HS-5 (cell line): ENCODE data around the gene SEMA3C.
A peak's percentile ranks its signal among the peaks of the same experiment; 100 is the strongest.

Experiments
- DNase-seq: peaks from one replicate; pipeline ENCODE4 v3.0.0-alpha.2; 2012; ENCODE audit warnings: low read depth

SEMA3C gene

DNA sequence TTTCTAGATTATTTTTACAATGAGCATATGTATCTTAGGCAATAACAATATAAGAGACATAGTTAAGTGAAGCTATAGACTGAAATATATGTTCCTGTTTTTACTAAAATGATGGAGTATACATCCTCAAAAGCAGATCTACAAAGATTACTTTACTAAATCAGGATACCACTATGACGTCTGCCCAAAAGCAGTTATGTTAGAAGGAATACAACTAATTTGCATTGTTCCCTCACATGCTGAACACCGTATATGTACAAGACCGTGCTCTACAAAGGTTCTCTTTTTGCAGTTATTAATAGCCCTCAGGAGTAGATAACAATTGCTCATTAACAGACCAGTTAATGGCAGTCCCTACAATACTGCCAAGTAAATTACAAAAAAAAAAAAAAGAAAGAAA, 143.0 kb downstream of the SEMA3C start:
- no peak for DNase-seq

DNA sequence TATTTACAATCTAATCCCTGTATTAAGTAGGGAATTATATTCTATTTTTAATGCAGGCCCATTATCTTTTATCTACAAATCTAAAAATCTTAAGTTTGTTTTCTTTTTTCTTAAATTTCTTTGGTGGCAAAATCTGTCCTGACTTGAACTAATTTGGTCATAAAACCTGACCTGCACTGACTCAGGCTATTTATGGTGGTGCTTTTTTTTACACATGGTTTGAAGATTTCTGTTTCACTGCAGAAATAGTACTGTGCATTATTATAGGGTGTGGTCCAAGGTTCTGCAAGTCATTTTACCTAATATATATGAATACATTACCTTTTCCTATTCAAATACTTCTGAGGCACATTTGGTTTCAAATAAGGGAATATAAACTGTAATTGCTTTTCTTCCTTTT, 143.4 kb downstream of the SEMA3C start:
- DNase-seq: no peak

- no peak for DNase-seq
These were observed 144.0 kb downstream of the SEMA3C start for GRCh38 chr7:80774843-80775242.

DNA sequence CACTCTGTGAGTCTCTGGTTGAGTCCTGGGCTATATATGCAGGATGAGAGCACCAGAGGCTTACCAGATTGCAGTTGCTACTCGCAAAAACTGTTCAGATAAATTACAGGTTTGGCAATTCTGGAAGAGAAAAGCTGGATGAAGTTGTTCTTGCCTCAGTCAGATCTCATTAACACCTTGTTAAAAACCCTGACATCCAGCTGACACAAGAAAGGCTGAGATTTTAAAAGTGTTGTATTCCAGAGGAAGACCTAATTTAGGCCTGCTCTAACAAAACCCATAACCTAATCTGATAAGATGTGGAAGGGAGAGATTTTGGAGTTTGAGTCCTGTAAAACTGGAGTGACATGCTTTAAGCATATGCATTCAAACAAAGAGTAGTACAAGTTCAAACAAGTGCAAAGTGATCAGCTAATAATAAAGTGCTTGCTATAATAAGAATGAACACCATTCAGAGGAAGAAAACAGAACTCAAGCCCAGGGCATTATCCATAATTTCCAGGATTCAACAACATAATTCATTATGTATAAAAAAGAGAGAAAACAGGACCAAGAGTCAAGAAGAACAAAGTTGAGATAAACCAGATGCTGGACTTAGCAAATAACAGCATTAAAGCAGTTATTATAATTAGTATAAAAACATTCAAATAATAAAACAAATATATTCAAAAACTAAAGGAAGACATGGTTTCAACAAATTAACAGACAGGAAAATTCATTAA, 144.9 kb downstream of the SEMA3C start:
- DNase-seq: no peak

GRCh38 chr7:80772347-80772993, 146.4 kb downstream of the SEMA3C start:
- no peak for DNase-seq

- DNase-seq: no peak
These were observed 147.3 kb downstream of the SEMA3C start for GRCh38 chr7:80771523-80771922.

GRCh38 chr7:80770675-80771081, 148.2 kb downstream of the SEMA3C start:
- no peak for DNase-seq

DNA sequence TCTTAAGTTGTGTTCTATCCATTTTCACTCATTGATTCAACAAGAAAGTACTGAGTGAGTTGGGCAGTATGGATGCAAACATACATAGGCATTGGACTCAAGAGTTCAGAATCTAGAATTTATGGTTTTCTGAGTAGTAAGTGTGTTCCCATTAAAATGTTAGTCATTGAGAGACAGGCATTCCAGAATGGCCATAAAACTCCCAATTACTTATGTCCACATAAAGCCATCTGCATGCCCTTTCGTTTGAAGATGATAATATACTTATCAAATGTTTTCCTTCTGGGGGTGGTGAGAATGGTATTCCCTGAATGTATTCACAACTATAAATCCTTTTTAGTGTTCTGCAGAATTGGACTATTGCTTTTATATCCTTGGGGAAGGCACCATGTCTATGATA, 148.8 kb downstream of the SEMA3C start:
- DNase-seq: no peak

GRCh38 chr7:80768756-80769155, 150.1 kb downstream of the SEMA3C start:
- no peak for DNase-seq

DNA sequence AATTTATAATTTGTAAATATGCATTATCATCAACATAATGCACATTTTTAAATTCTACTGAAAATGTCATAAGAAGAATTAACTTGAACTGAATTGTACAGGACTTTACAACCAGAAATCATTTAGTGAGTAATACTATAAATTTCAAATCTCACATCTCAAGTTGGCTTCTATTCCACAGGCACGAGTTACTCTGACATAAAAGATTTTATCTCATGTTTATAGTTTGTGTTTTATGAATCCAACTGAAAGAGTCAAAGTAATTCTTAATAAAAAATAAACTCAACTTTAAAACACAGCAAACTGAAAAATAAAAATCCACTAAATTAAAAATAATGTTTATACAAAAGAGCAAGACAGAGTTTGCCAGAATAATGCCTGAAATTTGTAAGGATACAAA, 151.2 kb downstream of the SEMA3C start:
- no peak for DNase-seq

DNA sequence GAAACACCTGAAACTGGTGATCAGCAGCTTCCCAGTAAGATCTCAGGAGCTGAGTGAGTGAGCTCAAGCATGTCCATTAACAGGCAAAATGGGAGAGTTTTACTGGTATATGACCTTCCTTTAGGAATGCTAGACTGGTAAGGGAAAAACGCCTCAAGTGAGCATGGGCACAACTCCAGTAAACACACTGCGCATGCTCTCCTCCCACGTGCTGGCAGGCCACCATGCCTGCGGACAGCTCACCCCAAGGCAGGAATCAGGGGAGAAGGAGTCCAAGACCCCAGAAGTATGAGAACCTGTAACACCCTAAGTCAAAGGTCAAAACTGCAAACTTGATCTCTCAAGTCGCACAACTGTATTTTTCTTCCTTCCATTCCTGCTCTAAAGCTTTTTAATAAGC, 152.1 kb downstream of the SEMA3C start:
- no peak for DNase-seq

DNA sequence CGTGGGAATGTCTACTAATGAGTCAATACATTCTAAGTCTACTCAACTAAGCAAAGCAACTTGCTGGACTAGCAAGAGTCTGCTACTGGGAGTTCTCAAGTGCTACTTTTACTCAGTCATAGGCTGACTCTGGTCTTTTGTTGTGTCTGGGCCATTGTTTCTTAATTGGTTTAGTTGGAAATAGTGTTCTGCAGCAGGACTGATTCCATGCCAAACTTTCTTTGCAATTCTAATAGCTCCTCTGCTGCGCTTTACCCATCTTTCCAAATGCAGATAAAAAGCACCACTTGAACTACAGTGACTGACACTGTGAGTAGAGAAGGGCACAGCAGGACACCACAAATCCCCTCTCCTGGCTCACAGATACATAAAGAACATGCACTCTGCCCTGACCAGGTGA, 154.7 kb downstream of the SEMA3C start:
- no peak for DNase-seq

DNA sequence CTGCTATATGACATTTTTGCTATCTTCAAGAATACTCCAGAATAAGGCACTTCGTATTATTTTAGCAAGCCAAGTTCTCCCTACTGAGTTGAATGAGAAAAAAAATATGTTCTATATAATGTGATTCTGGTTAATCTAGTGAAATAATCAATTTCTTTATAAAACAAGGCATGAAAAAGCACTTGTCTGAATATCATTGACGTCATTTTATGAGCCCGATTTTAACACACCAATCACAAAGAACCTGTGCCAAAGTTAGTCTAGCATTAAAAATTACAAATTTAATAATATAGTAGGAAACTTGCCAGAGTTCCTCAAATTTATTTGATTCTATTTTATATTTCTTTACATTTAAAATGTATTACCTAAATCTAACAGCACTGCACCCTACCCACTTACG, 155.1 kb downstream of the SEMA3C start:
- no peak for DNase-seq

DNA sequence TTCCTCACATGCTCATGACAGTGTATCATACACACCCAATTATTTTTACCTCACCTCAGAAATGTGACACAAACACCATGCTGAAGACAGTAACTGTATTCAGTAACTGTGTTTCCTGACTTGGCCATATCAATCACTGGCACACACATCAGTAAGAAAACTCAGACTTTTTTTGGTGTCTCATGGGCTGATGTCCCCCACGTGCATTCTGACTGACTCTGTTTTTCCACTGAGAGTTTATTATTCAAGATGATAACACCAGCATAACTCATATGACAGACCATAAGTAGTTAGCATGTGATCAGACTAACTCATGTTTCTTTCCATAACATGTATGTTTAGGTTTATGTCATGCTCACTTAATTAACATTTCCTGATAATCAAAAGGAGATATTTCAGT, 155.6 kb downstream of the SEMA3C start:
- DNase-seq: no peak

DNA sequence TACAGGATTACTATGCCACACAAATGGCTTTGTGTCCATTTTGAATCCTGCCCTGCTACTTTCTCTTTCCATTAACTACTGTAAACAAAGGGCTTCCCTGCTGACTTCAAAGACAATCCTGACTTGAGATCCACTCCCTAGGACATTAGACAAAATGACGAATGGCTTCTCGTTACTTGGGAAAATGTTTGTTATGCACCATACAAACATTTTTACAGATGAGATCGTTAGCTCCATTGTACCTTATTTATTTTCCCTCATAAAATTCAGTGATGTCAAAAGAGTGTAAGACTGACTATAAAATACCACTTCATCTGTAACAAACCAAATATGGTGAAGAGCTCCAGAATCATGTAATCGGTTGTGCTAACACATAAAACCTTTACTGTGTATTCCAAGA, 158.6 kb downstream of the SEMA3C start:
- DNase-seq: no peak

- no peak for DNase-seq
These were observed 165.7 kb downstream of the SEMA3C start for GRCh38 chr7:80752954-80753690.

DNA sequence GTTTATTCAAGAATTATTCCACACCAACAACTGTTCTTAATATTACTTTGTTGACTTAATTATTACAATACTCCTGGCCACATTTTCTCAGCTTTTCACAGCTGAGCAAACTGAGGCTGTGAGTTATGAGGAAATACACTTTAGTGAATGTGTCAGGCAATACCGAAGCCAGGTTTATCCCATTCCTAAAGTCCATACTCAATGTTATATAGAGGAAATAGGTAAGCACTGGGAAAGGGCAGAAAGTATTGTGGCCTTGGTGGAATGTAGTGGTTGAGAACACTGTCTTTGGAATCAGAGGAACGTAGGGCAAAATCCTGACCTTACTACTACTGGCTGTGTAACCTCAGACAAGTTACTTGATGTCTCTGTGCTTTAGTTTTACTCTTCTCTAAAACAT, 169.6 kb downstream of the SEMA3C start:
- DNase-seq: no peak

GRCh38 chr7:80748363-80749042, 170.3 kb downstream of the SEMA3C start:
- no peak for DNase-seq

DNA sequence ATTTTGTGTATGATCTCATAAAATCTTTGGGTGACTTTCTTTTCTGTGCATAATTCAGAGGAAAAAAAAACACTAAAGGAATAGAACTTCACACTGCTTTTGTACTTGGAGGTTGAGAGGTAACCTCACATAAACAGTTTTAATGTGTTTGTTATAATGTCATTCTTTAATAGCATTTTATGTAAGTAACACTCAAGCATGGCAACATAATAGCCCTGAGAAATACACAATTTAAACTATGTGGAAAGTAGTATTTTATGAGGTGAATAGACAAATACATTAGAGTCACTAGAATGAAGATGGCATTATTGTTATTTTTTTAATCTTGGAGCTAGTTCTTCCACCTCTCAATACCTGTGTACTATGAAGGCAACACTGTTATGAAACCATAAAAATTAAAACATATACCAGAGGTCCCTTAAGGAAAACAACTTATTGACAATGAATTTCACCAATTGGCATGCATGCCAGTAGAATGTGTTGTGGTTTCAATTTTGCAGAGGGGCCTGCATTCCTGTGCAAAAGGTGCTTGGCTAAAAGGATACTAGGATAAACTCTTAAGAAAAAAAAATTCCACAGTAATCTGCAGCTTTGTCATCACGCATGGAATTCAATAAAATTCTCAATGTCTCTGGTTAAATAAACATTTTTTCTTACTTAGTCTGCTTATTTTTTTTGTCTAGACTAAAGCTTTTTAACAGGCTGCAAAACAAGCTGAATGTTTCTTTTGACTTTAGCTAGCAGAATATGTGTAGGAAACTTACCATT, 177.9 kb downstream of the SEMA3C start:
- DNase-seq: peak; percentile 40

DNA sequence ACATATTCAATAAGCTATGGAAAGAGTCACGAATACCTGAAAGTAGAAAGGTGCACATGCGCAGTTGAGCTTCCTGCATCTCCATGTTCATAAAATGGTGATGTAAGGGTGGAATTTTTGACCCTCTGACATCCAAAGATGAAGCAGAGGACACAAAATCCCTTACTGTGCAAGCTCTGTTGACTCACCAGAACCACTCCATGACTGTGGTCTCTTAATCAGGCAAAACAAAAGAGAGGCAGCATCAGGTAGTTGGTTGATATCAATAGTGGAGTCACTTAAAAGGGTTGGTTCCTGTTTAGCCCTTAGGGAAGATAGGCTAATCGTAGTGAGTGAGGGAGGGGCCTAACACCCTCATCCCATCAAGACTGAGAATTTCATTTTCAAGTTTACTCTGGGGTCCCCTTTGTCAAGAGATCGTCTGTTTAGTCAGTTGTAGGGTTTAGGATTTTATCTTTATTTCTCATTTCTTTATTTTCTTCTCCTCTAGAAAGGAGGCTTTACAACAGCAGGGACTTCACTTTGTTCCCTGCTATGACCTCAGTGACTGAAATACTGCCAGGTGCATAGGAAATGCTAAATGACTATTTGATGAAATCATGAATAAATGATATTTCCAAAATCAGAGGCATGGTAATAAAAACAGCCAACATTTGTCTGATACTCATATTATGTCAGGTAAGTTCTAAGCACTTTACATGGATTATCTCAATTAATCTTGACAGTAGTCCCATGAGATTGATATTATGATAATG, 182.3 kb downstream of the SEMA3C start:
- DNase-seq: no peak

DNA sequence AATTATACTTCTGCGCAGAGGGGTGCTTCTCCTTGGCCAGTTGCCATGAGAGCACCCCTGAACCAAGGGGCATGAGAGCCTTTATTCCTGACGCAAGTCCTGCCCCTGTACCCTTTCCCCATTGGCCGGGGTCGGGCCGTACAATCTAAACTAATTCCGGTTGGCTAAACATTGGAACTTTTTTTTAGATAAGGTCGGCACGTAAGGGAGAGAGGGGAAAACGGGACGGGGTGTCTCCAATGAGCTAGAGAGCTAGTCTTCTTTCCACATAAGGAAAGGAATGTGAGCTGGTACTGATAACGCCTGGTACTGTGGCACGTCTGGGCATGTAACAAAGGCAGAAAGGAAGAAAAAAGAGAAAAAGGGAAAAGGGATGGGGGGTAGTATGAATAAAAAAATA, 183.5 kb downstream of the SEMA3C start:
- no peak for DNase-seq
